GM23248 (cell line): ENCODE results near the gene CDX2. TPM values are rescaled to one million over a fixed set of nuclear protein-coding genes. Genes with fewer than 3 reads are reported as not detected.
"Not testable (repeated sequence)": the region's sequence is repeated elsewhere in the genome, so short reads cannot be mapped to it uniquely, and the experiment has no call there.

ENCODE experiments used
- DNase-seq: peaks from one replicate; pipeline ENCODE4 v3.0.0-alpha.2; 2015
- H2AFZ ChIP-seq: fragments of 200-600 bp; sonication (generic); 2 replicates; pipeline ENCODE4 v1.6.1; 2016; ENCODE audit warnings: antibody characterized with exemption
- H3F3A ChIP-seq: fragments of 200-600 bp; sonication (generic); 2 replicates; pipeline ENCODE4 v1.6.1; 2016; ENCODE audit warnings: mild to moderate bottlenecking, antibody characterized with exemption, mixed run types; ENCODE audit not compliant: insufficient read depth
- H3K27ac ChIP-seq: fragments of 200-600 bp; sonication (generic); 2 replicates; pipeline ENCODE4 v1.5.1; 2016; ENCODE audit warnings: mild to moderate bottlenecking
- H3K27me3 ChIP-seq: fragments of 200-600 bp; sonication (generic); replicated peaks from 2 replicates; pipeline ENCODE4 v1.6.1; 2016; ENCODE audit warnings: mild to moderate bottlenecking; ENCODE audit not compliant: insufficient read depth
- H3K36me3 ChIP-seq: fragments of 200-600 bp; sonication (generic); 2 replicates; pipeline ENCODE4 v1.6.1; 2016; ENCODE audit warnings: low read depth, mild to moderate bottlenecking
- H3K4me1 ChIP-seq: fragments of 200-600 bp; sonication (generic); 2 replicates; pipeline ENCODE4 v1.6.1; 2016; ENCODE audit warnings: mild to moderate bottlenecking; ENCODE audit not compliant: insufficient read depth
- H3K4me2 ChIP-seq: fragments of 200-600 bp; sonication (generic); one replicate; pipeline ENCODE4 v1.6.1; 2016; ENCODE audit warnings: mild to moderate bottlenecking; ENCODE audit not compliant: unreplicated experiment
- H3K4me3 ChIP-seq: fragments of 200-600 bp; sonication (generic); 2 replicates; pipeline ENCODE4 v1.5.1; 2016; ENCODE audit warnings: mild to moderate bottlenecking
- H3K79me2 ChIP-seq: fragments of 200-600 bp; sonication (generic); 2 replicates; pipeline ENCODE4 v1.6.1; 2016; ENCODE audit warnings: mild to moderate bottlenecking; ENCODE audit not compliant: insufficient read depth
- H3K9ac ChIP-seq: fragments of 200-600 bp; sonication (generic); 2 replicates; pipeline ENCODE4 v1.6.1; 2016; ENCODE audit warnings: mild to moderate bottlenecking
- H3K9me2 ChIP-seq: fragments of 200-600 bp; sonication (generic); 2 replicates; pipeline ENCODE4 v1.6.1; 2016; ENCODE audit warnings: mixed run types, mild to moderate bottlenecking, moderate library complexity; ENCODE audit not compliant: insufficient read depth
- H3K9me3 ChIP-seq: fragments of 200-600 bp; sonication (generic); one replicate; pipeline ENCODE4 v1.6.1; 2017; ENCODE audit warnings: low read depth
- H4K20me1 ChIP-seq: fragments of 200-600 bp; sonication (generic); 2 replicates; pipeline ENCODE4 v1.6.0; 2016; ENCODE audit not compliant: insufficient read depth
- EZH2 ChIP-seq: fragments of 200-600 bp; sonication (generic); IDR thresholded peaks from 2 replicates; pipeline ENCODE4 v1.6.1; 2018; ENCODE audit warnings: antibody characterized with exemption, mild to moderate bottlenecking; ENCODE audit not compliant: insufficient read depth, poor library complexity, severe bottlenecking
- EZH2phosphoT487 ChIP-seq: fragments of 200-600 bp; sonication (generic); IDR thresholded peaks from 2 replicates; pipeline ENCODE4 v1.6.1; 2018; ENCODE audit warnings: antibody characterized with exemption, moderate library complexity, mild to moderate bottlenecking, low read depth; ENCODE audit not compliant: insufficient read depth
- WGBS, 2 experiments: methylation state at CpG; one replicate each; pipeline ENCODE4 v1.1.6; 2015 to 2017; ENCODE audit warnings: low lambda C conversion rate in 2 of 2, low coverage in 1 of 2; ENCODE audit errors: missing lambda C conversion rate in 2 of 2; 5-methylcytosine and 5-hydroxymethylcytosine counted together
- in situ Hi-C: fragments of 300-500 bp; cut with MboI; formaldehyde crosslinking; loops from 2 replicates; pipeline ENCODE4 v1.15.0; 2020
- polyA plus RNA-seq: library from polyadenylated mRNA; unstranded; fragments of >200 nt; fragmentation: Nextera tagmentation; extraction: Ambion mirVana; gene quantifications from 2 replicates; pipeline ENCODE4 v1.2.1, GENCODE V29; 2016
- total RNA-seq: library from RNA; depleted of rRNA; stranded (reverse); fragments of >200 nt; shearing (Covaris generic); gene quantifications from 2 replicates; pipeline ENCODE4 v1.2.3, GENCODE V29; 2014

The CDX2 gene
- total and polyA plus RNA-seq, 2 experiments from 2014 or later: not detected

GRCh38 chr13:27964741-27965323, 4.3 kb downstream of the CDX2 start:
- 13 to 17% methylated on average over 15 of the region's 15 CpGs for WGBS, 2 experiments

GRCh38 chr13:27964206-27964605, 4.9 kb downstream of the CDX2 start:
- H3K36me3 ChIP-seq, H3K4me3 ChIP-seq, H3K27ac ChIP-seq, in situ Hi-C loops, H3K9me3 ChIP-seq, H2AFZ ChIP-seq, H3K4me2 ChIP-seq, H3K9ac ChIP-seq, DNase-seq, H3F3A ChIP-seq, H3K79me2 ChIP-seq, H3K9me2 ChIP-seq, H4K20me1 ChIP-seq: not testable (repeated sequence)
- 50 to 52% methylated on average over 13 of the region's 13 CpGs for WGBS, 2 experiments
- Histone ChIP-seq H3K27me3 (peaks cover 95% of the 10 kb centered on the region), H3K4me1 (peaks cover 12% of the 10 kb centered on the region; the same call in 1 of the 2 replicates)

More at GRCh38 chr13:27964741-27965323, 4.3 kb downstream of the CDX2 start:
- H3F3A ChIP-seq: no peaks in the 10 kb centered on the region
- no peaks in the 10 kb centered on the region for H3K79me2 ChIP-seq
- no peaks in the 10 kb centered on the region for H3K36me3 ChIP-seq
- no peak overlapping the region for H3K27ac ChIP-seq
- in situ Hi-C loops: no loop called here
- H3K4me3 ChIP-seq: no peak overlapping the region
- peaks cover 95% of the 10 kb centered on the region for H3K27me3 ChIP-seq
- no peak overlapping the region for H2AFZ ChIP-seq
- peaks cover 12% of the 10 kb centered on the region; the same call in 1 of the 2 replicates for H3K4me1 ChIP-seq
- DNase-seq: no peak
- no peak overlapping the region for H3K9ac ChIP-seq
- no peaks in the 10 kb centered on the region for H3K9me3 ChIP-seq
- no peak overlapping the region for H3K4me2 ChIP-seq
- H4K20me1 ChIP-seq: no peaks in the 10 kb centered on the region
- TF ChIP-seq EZH2 (peak; percentile 34), EZH2phosphoT487 (0 out of 2 replicates have a peak, but pooled peaks have one; percentile 36)
- no peaks in the 10 kb centered on the region for H3K9me2 ChIP-seq

- Histone ChIP-seq H3K27ac (no peak overlapping the region), H3K9me2 (no peaks in the 10 kb centered on the region), H3K9me3 (no peaks in the 10 kb centered on the region), H3K36me3 (no peaks in the 10 kb centered on the region), H3K27me3 (peaks cover 96% of the 10 kb centered on the region), H3K4me2 (no peak overlapping the region), H3K4me1 (peaks cover 12% of the 10 kb centered on the region; the same call in 1 of the 2 replicates), H3K4me3 (no peak overlapping the region), H3K9ac (no peak overlapping the region), H3K79me2 (no peaks in the 10 kb centered on the region), H3F3A (no peaks in the 10 kb centered on the region), H2AFZ (no peak overlapping the region), H4K20me1 (no peaks in the 10 kb centered on the region)
- in situ Hi-C loops: no loop called here
- no peak for DNase-seq
- TF ChIP-seq EZH2phosphoT487 (no peak), EZH2 (no peak)
- WGBS, 2 experiments: 38 to 41% methylated on average over 3 of the region's 3 CpGs
Observed at GRCh38 chr13:27963491-27963890, 5.6 kb downstream of the CDX2 start.

- no peak overlapping the region for H3K27ac ChIP-seq
- no peaks in the 10 kb centered on the region for H3K79me2 ChIP-seq
- no peaks in the 10 kb centered on the region for H4K20me1 ChIP-seq
- H3K27me3 ChIP-seq: peaks cover 97% of the 10 kb centered on the region
- in situ Hi-C loops: no loop called here
- H3K9me3 ChIP-seq: no peaks in the 10 kb centered on the region
- no peak overlapping the region for H2AFZ ChIP-seq
- H3K4me1 ChIP-seq: peaks cover 12% of the 10 kb centered on the region; the same call in 1 of the 2 replicates
- H3K4me2 ChIP-seq: no peak overlapping the region
- H3K9ac ChIP-seq: no peak overlapping the region
- TF ChIP-seq EZH2 (no peak), EZH2phosphoT487 (no peak)
- H3K36me3 ChIP-seq: no peaks in the 10 kb centered on the region
- H3K4me3 ChIP-seq: no peak overlapping the region
- H3F3A ChIP-seq: no peaks in the 10 kb centered on the region
- no peaks in the 10 kb centered on the region for H3K9me2 ChIP-seq
- no peak for DNase-seq
- 34 to 42% methylated on average over 5 to 9 of the region's 9 CpGs for WGBS, 2 experiments
Observed at GRCh38 chr13:27962982-27963381, 6.1 kb downstream of the CDX2 start.
